ENCODE results near the gene KCNMA1. TPM values are rescaled to one million over a fixed set of nuclear protein-coding genes. Genes with fewer than 3 reads are reported as not detected.

Gene KCNMA1
- total RNA-seq, 4 donors from 2014 or later = 10.1 to 32.6 (median 20.1) TPM

DNA sequence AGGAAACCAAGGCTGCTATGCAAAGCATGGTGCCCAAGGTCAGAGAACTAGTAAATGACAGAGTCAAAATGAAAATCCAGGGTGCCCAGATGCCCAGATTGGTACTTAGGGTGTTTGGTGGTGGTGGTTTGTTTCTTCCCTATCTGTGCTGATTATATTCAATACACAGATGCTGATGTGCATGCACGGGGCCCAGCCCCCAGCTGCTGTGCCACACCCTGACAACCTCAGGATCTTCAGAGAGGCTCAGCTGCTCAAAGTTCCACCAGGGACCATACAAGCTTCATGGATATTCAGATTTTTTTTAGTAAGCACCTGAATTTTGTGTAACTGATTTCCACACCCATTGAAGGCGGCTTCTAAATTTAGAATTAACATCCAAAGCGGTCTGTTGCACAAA, 75.6 kb downstream of the KCNMA1 start:
- DNase-seq (ENCODE audit: low spot score) = no peak
- ATAC-seq (ENCODE audit: low FRiP score) = no peak
- TF ChIP-seq, protein P1, sequence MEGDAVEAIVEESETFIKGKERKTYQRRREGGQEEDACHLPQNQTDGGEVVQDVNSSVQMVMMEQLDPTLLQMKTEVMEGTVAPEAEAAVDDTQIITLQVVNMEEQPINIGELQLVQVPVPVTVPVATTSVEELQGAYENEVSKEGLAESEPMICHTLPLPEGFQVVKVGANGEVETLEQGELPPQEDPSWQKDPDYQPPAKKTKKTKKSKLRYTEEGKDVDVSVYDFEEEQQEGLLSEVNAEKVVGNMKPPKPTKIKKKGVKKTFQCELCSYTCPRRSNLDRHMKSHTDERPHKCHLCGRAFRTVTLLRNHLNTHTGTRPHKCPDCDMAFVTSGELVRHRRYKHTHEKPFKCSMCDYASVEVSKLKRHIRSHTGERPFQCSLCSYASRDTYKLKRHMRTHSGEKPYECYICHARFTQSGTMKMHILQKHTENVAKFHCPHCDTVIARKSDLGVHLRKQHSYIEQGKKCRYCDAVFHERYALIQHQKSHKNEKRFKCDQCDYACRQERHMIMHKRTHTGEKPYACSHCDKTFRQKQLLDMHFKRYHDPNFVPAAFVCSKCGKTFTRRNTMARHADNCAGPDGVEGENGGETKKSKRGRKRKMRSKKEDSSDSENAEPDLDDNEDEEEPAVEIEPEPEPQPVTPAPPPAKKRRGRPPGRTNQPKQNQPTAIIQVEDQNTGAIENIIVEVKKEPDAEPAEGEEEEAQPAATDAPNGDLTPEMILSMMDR (IDR thresholded peaks at IDR 0.05) = no peak

DNA sequence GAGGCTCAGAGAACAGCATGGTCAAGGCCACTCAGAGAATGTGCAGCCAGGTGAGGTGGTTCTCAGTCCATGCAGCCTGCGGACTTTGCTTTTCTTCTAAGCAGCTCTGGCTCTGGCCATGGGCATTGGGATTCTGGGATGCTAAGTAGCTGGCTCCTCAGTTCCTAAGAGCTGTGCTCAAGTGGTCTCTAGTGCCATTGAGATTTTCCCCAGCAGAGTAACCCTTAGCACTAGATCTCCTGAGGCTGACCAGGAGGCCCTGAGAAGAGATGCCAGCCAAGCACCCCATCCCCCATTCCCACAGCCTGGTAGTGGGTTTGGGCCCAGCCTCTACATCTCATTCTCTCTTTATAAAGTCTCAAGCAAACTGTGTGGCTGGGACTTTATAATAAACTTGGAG, 77.1 kb downstream of the KCNMA1 start:
- DNase-seq (ENCODE audit: low spot score) (no peak), ATAC-seq (ENCODE audit: low FRiP score) (no peak)
- TF ChIP-seq, protein P1 (IDR thresholded peaks at IDR 0.05) = no peak

DNA sequence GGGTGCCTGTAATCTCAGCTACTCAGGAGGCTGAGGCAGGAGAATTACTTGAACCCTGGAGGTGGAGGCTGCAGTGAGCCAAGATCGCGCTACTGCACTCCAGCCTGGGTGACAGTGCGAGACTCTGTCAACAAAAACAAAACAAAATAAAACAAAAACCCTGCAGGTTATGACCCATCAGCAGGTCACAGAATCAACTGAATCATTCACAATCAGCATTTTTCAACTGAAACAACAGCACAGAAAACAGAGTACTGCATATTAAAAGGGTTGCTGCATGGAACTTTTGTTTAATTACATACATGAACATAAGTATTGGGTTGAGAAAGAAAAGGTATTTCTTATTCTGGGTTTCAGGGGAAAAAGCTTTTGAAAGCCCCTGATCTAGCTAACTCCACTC, 77.6 kb downstream of the KCNMA1 start:
- DNase-seq (ENCODE audit: low spot score) (no peak), ATAC-seq (ENCODE audit: low FRiP score) (no peak)
- TF ChIP-seq, protein P1 (IDR thresholded peaks at IDR 0.05) = no peak

DNA sequence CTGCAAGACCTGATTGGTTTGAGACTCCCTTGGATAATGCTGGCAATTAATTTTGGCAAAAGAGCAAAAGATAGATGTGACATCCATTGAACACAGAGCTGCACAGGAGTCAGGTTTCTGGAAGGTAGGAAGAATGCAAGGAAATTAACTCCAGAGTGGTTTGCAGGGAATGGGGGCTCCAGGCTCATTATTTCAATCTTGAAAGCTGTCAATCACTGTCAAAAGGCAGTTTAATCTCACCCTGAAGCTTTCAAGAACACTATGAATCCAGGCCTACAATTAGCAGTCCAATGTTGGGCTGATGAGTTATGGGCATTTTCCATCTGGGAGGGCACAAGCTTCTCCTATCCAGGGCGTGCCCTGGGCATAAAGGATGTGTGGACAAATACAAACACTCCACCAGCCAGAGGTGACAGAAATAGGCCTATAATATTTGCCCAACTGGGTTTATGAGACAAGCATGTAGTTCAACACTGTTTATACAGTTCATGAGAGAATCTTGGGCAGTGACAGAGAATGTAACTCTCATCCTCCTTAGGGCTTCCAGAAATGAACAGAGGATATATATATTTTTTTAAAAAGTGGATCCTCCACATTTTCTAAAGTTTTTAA, 80.5 kb downstream of the KCNMA1 start:
- ATAC-seq (ENCODE audit: low FRiP score) (no peak), DNase-seq (ENCODE audit: low spot score) (no peak)
- TF ChIP-seq, protein P1 (IDR thresholded peaks at IDR 0.05) = no peak

DNA sequence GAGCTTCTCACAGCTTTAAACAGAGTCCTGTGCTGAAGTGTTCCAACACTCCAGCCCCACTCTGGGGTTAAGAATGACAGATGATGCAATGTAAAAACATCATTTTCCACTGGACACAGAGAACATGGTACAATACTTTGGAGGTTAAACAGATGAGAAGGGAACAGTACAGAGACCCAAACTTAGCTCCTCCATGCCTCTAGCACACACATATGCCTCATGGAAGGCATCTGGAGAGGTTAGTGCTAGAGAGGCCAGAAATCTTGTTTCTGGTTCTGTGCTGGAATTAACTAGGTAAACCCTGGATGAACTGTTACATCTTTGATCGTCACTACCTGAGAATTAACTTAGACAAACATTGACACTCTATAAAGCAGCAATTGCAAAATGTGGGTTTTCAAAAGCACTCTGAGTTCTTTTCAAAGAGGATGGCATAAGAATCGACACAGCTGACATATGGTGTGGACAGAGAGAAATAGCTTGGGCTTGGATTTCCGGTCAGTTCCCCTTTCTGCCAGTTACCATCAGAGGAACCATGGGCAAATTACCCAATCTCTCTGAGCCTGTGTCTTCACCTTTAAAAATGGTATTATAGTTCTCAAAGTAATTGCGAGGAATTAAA, 81.9 kb downstream of the KCNMA1 start:
- ATAC-seq (ENCODE audit: low FRiP score) (no peak), DNase-seq (ENCODE audit: low spot score) (no peak)
- TF ChIP-seq, protein P1 (IDR thresholded peaks at IDR 0.05) = no peak

DNA sequence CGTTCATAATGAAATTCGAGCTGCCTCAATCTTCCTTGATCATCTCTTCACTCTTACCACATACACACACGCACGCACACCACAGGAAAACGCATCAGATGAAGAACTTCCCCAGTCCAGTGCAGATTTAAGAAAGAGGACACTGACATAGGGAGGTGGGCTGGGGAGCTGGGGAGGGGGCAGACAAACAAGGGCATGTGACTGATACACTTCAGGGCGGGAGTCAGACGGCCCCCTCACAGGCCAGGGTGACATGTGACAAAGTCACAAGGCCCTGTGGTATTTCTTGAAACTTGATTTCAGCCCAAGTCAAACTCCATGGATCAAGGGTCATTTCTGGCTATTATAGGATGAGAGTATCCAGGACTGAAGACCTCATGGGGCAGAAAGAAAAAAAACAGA, 82.6 kb downstream of the KCNMA1 start:
- ATAC-seq (ENCODE audit: low FRiP score) (no peak), DNase-seq (ENCODE audit: low spot score) (no peak)
- TF ChIP-seq, protein P1 (IDR thresholded peaks at IDR 0.05) = no peak

DNA sequence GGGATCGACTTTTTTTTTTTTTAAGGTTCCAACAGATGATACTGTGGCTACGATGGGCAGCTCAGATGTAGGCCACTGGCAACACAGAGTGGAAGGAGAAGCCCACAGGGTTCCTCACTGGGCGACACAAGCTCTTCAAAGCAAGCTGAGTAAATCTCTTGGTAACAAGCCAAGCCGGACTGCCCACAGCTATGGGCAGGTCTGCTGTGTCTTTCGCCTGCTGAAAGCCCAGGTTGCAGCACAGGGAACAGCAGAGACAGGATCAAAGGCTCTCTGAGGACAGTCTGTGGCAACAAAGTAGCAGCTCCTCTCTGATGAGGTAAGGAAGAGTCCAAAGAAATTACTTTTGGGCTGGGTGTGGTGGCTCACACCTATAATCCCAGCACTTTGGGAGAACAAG, 83.6 kb downstream of the KCNMA1 start:
- DNase-seq (ENCODE audit: low spot score) (no peak), ATAC-seq (ENCODE audit: low FRiP score) (no peak)
- TF ChIP-seq, protein P1 (IDR thresholded peaks at IDR 0.05) = no peak
